HG02798 (cell line): ENCODE data around the gene KRT74.
"Not testable (repeated sequence)": the region's sequence is repeated elsewhere in the genome, so short reads cannot be mapped to it uniquely, and the experiment has no call there.

ENCODE experiments used
- ATAC-seq: cut with Tn5 transposase; IDR thresholded peaks from one replicate; pipeline ENCODE4 v1.9.1; 2021; ENCODE audit warnings: mild to moderate bottlenecking; ENCODE audit not compliant: unreplicated experiment, poor library complexity

KRT74 gene

GRCh38 chr12:52604859-52605258 is 31.2 kb upstream of the KRT74 start:
- ATAC-seq: no peak

DNA sequence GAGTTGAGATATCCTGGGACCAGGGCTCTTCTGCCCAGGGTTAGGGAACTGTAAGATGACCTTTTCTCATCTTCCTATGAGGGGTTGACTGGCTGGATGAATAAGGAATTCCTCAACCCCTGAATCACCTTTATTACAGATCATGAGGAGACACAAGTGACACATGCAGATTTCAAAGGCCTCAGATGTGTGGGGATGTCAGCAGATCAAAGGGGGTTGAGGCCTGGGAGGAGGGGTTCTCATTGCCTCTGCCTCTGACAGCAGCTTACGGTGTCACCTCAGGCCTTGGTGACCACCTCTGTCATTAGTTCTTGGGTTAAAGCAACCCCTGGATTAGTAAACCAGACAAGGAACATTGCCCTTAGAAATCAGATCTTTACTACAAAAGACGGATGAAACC is 29.7 kb upstream of the KRT74 start:
- no peak for ATAC-seq

GRCh38 chr12:52602552-52602951 is 28.9 kb upstream of the KRT74 start:
- no peak for ATAC-seq

DNA sequence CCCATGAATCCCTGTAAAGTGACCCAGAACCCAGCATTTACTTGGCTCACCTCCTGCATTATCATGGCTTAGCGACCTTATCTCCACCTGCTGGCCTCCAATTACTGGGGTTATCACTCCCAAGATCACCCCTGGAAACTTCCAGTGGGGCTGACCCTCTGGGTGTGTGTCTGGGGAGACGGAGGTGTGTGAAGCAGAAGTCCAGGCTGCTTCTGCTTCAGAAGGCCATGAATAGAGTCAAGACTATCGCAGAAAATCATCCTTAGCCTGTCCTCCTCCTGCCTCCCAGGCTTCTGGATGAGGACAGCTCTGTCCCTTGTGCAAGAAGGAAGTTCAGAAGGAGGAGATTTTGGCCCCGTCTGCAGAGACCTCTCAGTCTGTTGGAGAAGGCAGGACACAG is 28.0 kb upstream of the KRT74 start:
- no peak for ATAC-seq

- ATAC-seq: no peak
Observed at GRCh38 chr12:52600941-52601481, 27.4 kb upstream of the KRT74 start, which contains the start of gene KRT72. Gene KRT72, minus strand, starts transcription at chr12:52601463. Its CDS starts 11 bp downstream, at chr12:52601452.

DNA sequence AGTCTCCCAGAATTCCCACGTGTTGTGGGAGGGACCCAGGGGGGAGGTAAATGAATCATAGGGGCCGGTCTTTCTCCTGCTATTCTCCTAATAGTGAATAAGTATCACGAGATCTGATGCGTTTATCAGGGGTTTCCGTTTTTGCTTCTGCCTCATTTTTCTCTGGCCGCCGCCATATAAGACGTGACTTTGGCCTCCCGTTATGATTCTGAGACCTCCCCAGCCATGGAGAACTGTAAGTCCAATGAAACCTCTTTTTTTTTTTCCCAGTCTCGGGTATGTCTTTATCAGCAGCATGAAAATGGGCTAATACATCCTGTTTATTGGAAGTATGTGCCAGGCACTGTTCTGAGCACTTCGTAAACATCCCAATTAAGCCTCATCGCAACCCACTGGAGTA is 26.8 kb upstream of the KRT74 start:
- ATAC-seq: no peak

DNA sequence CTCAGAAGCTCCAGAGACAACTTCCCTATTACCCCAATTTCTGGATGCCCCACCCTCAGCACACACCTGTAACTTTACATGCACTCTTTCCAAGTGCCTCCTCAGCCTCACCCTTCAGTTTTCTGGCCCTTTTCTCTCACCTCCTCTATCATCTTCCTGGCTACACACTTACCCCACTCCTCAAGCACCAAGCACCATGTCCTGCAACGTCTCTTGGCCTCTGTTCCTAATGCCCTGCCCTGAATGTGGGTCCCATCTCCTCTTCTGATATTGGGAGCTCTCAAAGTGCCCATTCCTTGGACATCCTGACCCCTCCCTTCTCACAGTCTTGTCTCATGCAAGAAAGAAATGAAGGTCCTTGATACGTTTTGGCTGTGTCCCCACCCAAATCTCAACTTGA is 26.4 kb upstream of the KRT74 start:
- no peak for ATAC-seq

DNA sequence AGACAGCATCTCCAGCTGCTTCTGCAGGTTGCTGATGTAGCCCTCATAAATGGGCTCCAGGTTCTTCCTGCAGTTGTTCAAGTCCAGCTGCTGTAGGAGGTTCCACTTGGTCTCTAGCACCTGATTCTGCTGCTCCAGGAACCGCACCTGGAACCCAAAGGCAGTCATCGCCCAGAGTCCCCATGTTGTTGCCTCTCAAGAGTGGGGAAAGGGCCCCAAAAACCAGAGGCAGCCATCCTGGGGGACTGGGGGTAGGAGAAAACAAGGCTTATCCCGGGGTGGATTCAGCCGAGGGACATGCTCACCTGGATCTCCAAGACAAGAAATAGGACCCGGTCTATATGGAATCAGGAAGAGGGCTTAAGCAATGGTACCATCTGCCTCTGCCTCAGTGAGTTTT is 25.3 kb upstream of the KRT74 start:
- ATAC-seq: no peak

- ATAC-seq: not testable (repeated sequence)
Observed at GRCh38 chr12:52594237-52594636, 20.6 kb upstream of the KRT74 start.

DNA sequence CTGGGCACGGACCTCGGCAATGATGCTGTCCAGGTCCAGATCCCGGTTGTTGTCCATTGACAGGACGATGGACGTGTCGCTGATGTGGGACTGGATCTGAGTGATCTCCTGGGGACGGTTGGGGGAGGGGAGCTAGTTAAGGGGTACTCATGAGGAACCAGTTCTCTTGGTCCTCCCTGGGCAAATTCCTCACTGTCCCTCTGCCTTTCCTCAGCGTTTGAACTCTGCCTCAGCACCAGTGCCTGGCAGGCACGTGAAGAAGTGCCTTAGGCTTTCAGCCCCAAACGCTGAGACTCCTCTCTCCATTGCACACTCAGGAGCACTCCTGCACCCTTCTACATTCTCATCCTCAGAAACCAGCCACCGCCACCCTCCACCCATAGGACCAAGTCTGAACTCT is 17.9 kb upstream of the KRT74 start:
- ATAC-seq: no peak

DNA sequence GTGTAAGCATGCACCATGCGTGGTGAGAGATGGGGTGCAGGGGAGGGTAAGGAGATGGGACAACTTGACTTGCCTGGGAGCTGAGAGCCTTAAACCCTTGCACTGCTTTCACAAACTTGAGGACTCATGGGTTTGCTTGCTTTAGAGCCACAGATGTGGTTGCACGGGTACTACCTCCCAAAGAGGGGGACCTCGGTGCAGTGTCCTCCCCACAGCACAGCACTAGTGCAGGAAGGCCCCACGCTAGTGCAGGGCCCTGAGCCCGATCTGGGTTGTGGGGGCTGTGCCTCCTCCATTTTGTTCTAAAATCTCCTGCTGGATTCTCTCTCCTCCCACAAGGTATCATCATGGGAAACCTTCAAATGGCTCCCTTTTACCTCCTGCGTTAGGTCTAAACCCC is 16.4 kb upstream of the KRT74 start:
- ATAC-seq: no peak

DNA sequence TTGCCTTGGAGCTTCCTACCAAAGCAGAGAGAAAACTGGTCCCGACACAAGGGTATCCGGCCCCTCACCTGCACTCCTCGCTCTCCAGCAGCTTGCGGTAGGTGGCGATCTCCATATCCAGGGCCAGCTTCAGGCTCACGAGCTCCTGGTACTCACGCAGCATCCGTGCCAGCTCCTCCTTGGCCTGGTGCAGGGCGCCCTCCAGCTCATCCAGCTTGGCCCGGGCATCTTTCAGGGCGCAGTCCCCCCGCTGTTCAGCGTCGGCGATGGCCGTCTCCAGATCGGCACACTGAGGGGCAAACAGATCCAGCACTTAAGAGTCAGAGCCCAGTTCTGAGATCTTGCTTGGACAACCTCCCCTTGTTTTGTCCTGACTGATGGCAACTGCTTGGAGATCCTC is 13.9 kb upstream of the KRT74 start:
- no peak for ATAC-seq

DNA sequence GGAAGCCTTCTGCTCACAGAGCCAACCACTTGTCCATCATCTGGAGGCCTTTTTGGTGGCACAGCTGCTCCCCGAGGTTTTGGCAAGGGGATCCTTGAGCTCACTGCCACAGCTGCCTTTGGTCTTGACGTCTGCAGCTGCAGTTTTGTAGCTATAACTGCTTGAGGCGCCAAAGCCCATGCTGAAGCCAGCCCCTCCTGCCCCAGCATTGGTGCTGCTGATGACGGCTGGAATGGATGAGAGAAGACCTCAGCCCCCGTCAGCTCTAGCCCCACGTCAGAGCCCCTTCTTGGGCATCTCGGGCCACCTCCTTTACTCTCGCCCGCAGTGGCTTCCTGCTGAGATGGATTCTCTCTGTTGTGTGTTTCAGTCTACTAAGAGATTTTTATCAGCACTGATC is 12.3 kb upstream of the KRT74 start:
- ATAC-seq: no peak

DNA sequence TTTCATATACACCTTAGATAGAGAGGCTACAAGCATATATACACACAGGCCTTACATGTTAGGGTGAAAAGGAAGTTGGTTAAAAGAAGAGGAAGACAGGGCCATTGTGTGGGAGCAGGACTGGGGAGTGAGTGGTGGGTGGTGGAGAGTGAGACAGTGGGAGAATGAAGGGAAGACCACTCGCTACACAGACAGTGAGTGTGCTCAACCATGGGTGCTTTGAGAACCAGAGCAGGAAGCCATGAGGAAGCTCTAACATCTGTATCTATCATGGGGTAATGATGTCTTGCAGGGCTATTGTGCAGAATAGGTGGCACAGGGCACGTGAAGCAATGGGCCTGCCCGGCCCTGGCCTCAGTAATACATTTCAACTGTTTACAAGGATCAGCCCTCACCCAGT is 11.4 kb upstream of the KRT74 start:
- no peak for ATAC-seq

GRCh38 chr12:52584156-52584682 is 10.6 kb upstream of the KRT74 start:
- ATAC-seq: no peak

- no peak for ATAC-seq
Observed at GRCh38 chr12:52582971-52583456, 9.4 kb upstream of the KRT74 start.

DNA sequence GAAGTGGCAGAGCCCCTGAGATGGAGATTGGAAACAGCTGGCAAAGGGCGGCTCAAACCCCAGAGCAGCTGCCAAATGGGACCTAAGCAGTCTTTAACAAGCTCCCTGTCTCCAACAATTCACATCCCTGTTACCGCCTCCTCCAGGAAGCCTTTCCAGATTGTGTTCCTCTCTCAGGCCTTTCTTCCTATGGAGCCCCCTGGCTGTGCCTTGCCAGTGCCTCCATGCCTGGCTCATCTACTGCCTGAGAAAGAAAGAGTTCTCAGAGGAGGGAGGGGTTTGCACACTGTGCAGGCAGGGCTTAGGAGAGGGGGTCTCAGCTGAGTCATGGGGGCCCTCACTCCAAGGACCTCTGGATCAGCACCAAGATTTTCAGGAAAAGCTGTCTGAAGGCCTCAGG is 8.8 kb upstream of the KRT74 start:
- no peak for ATAC-seq

DNA sequence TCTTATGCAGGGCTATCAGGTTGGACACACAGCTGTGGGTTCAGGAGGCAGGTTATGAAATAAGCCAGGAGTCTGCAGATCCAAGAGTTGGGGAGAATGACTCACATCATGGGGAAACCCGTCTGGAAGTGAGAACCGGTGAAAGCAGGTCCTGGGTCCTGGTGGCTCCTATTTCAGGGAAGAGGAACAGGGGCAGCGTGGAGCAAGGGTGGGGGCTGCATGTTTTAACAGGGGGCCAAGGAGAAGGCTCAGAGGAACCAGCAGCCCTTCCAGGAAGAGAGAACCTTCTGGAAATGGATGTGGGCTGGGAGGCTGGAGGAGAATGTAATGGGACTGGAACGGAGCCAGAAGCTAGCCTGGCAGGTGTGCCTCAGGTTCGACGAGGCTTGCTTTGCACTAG is 7.8 kb upstream of the KRT74 start:
- no peak for ATAC-seq

- no peak for ATAC-seq
Observed at GRCh38 chr12:52581066-52581465, 7.4 kb upstream of the KRT74 start.

- ATAC-seq: no peak
Observed at GRCh38 chr12:52580496-52580895, 6.9 kb upstream of the KRT74 start.

DNA sequence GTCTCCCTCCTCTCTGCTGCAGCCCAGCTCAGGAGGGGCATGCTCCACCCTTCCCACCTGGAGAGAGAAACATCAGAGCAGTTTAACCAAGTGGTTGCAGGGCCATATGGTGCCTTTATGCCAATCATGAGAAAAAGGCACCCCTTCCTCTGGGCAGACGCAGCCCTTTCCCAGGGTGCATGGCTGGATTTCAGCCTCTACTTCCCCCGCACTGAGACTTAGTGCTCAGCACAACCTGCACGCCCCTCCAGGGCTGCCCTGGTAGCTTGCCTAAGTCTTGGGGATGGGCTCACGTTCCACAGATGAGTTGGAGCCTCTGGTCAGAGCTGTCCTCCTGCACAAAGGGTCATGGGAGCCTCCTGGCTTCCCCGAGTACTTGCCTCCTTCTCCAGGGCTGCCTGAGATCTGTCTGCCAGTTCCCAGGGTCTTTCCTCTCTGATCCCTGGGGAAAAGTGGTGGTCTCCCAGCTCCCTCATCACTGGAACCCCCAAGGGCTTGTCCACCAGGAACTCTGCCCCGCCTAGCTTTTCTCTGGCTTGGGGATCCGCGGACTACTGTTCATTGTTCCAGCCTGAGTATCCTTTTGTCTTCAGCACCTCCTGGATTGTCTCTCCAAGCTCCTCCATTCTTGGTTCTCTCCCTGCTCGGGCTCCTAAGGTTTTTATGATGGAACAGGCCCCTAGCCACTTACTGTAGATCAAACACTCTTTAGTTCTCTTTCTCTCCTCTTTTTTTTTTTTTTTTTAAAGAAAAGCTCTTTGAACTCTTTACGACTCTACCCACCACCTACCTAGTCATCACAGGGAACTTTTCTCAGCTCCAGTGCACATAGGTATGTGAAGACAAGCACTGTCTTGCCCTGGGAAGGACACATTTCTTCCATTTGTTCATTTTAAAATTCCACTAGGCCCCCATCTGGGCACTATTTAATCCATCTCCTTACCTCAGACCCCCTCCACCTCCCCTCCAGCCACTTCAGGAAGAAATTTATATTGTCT is 6.1 kb upstream of the KRT74 start:
- no peak for ATAC-seq
